HCT116 (cell line): Measurements from ENCODE around the gene METTL15. TPM values are rescaled to one million over a fixed set of nuclear protein-coding genes. Genes with fewer than 3 reads are reported as not detected.

Source experiments
- ATAC-seq: fragments of 200-7000 bp; cut with Tn5 transposase; 2 replicates; pipeline ENCODE4 v1.9.1; 2020; ENCODE audit warnings: mild to moderate bottlenecking, moderate library complexity
- BruUV-seq: library from RNA; stranded (reverse); fragments of 400-500 nt; replicated peaks from 2 replicates; lab custom pipeline; 2021; lab: Mats Ljungman, UMichigan
- CTCF ChIA-PET: fragments of 300-600 bp; sonication (Branson Sonifier 250); formaldehyde crosslinking; loops from one replicate; lab custom pipeline; 2021; ENCODE audit warnings: antibody characterized with exemption; lab: Charles Lee
- POLR2A ChIA-PET: fragments of 300-600, 350-600 bp; sonication (Branson Sonifier 250); formaldehyde crosslinking; loops from one replicate; lab custom pipeline; 2021; ENCODE audit warnings: antibody characterized with exemption; lab: Charles Lee
- RAD21 ChIA-PET, 2 experiments: fragments of 300-600 bp; sonication (Branson Sonifier 250); formaldehyde crosslinking; loops; one replicate each; lab custom pipeline; 2023; ENCODE audit warnings: low total read pairs in 2 of 2; ENCODE audit not compliant: uncharacterized antibody in 2 of 2, unreplicated experiment in 2 of 2, low non-redundant PET in 1 of 2; lab: Charles Lee
- DNase-seq: peaks from one replicate; pipeline ENCODE4 v3.0.0-alpha.2; 2010; ENCODE audit warnings: low read depth, low spot score
- H2AFZ ChIP-seq: fragments of 200-600 bp; shearing (Covaris generic), sonication (generic); 2 replicates; pipeline ENCODE4 v1.6.1; 2017; ENCODE audit warnings: low read depth, mixed run types, mixed read lengths, antibody characterized with exemption, low read length; ENCODE audit not compliant: poor library complexity, severe bottlenecking
- H3K27ac ChIP-seq: 2 replicates; pipeline ENCODE4 v1.5.1; 2012; ENCODE audit warnings: low read depth, low read length
- H3K27me3 ChIP-seq: fragments of 200-600 bp; sonication (generic); 2 replicates; pipeline ENCODE4 v1.6.1; 2016; ENCODE audit warnings: mixed run types, low read length, mixed read lengths; ENCODE audit not compliant: insufficient read depth
- H3K36me3 ChIP-seq, 2 experiments: fragments of 200-500 bp in 1 of 2; fragments of 200-600 bp in 1 of 2; sonication (Bioruptor generic) in 1 of 2; sonication (generic) in 1 of 2; 2 replicates each; pipeline versions ENCODE4 v1.5.1 to v1.6.1; 2014 to 2016; ENCODE audit warnings: low read length in 2 of 2, inconsistent platforms in 1 of 2, mixed read lengths in 1 of 2, mixed run types in 1 of 2; ENCODE audit not compliant: insufficient read depth in 2 of 2, control insufficient read depth in 1 of 2
- H3K4me1 ChIP-seq, 2 experiments: fragments of 200-600 bp in 1 of 2; sonication (generic) in 1 of 2; 2 replicates each; pipeline versions ENCODE4 v1.5.1 to v1.6.1; 2012 to 2017; ENCODE audit warnings: low read length in 2 of 2, inconsistent platforms in 1 of 2, mild to moderate bottlenecking in 1 of 2, mixed read lengths in 1 of 2, mixed run types in 1 of 2, moderate library complexity in 1 of 2; ENCODE audit not compliant: insufficient read depth in 2 of 2, control insufficient read depth in 1 of 2
- H3K4me2 ChIP-seq: fragments of 200-600 bp; sonication (generic); 2 replicates; pipeline ENCODE4 v1.6.1; 2017; ENCODE audit warnings: mixed run types, low read length, mixed read lengths
- H3K4me3 ChIP-seq, 2 experiments: fragments of 200-600 bp in 1 of 2; sonication (generic) in 1 of 2; replicated peaks in 1 of 2; 2 replicates each; pipeline ENCODE4 v1.5.1; 2011 to 2016; ENCODE audit warnings: low read length in 2 of 2, control low read depth in 1 of 2, low read depth in 1 of 2, mild to moderate bottlenecking in 1 of 2, mixed read lengths in 1 of 2, mixed run types in 1 of 2
- H3K79me2 ChIP-seq: fragments of 200-600 bp; sonication (generic); 2 replicates; pipeline ENCODE4 v1.6.1; 2017; ENCODE audit warnings: mild to moderate bottlenecking, mixed run types, low read length, moderate library complexity, mixed read lengths; ENCODE audit not compliant: insufficient read depth
- H3K9ac ChIP-seq: fragments of 200-600 bp; sonication (generic); 2 replicates; pipeline ENCODE4 v1.6.1; 2016; ENCODE audit warnings: low read length, mixed read lengths
- H3K9me2 ChIP-seq: fragments of 200-600 bp; sonication (generic), shearing (Covaris generic); 2 replicates; pipeline ENCODE4 v1.6.1; 2017; ENCODE audit warnings: mixed run types, mild to moderate bottlenecking, moderate library complexity; ENCODE audit not compliant: insufficient read depth
- H3K9me3 ChIP-seq, 2 experiments: fragments of 200-500 bp in 1 of 2; fragments of 200-600 bp in 1 of 2; sonication (Bioruptor generic) in 1 of 2; sonication (generic) in 1 of 2; 2 replicates each; pipeline ENCODE4 v1.6.1; 2014 to 2017; ENCODE audit warnings: low read length in 2 of 2, mixed read lengths in 2 of 2, inconsistent platforms in 1 of 2, low read depth in 1 of 2, mild to moderate bottlenecking in 1 of 2, mixed run types in 1 of 2, moderate library complexity in 1 of 2; ENCODE audit not compliant: control insufficient read depth in 1 of 2, insufficient read depth in 1 of 2
- H4K20me1 ChIP-seq: fragments of 200-600 bp; sonication (generic), shearing (Covaris generic); 2 replicates; pipeline ENCODE4 v1.6.1; 2017; ENCODE audit warnings: mixed run types, mild to moderate bottlenecking, moderate library complexity; ENCODE audit not compliant: insufficient read depth
- CBX3 ChIP-seq: IDR thresholded peaks from 2 replicates; pipeline ENCODE4 v1.6.1; 2012; ENCODE audit warnings: low read depth
- EZH2phosphoT487 ChIP-seq: fragments of 200-600 bp; IDR thresholded peaks from 2 replicates; pipeline ENCODE4 v1.6.1; 2018; ENCODE audit warnings: antibody characterized with exemption, borderline replicate concordance
- FOSL1 ChIP-seq: IDR thresholded peaks from 2 replicates; pipeline ENCODE4 v1.6.1; 2012; ENCODE audit warnings: low read depth
- SIN3A ChIP-seq: IDR thresholded peaks from 2 replicates; pipeline ENCODE4 v1.6.1; 2012; ENCODE audit warnings: low read depth
- SP1 ChIP-seq: IDR thresholded peaks from 2 replicates; pipeline ENCODE4 v1.6.1; 2012; ENCODE audit warnings: low read depth
- SRF ChIP-seq: IDR thresholded peaks from 2 replicates; pipeline ENCODE4 v1.6.1; 2012; ENCODE audit warnings: low read depth
- TCF7L2 ChIP-seq: IDR thresholded peaks from 2 replicates; pipeline ENCODE4 v1.7.0; 2011; ENCODE audit warnings: borderline replicate concordance, inconsistent platforms; ENCODE audit not compliant: insufficient read depth, insufficient read length; ENCODE audit errors: extremely low read depth
- ZNF274 ChIP-seq: fragments of 200-500 bp; sonication (Bioruptor generic); IDR thresholded peaks from 2 replicates; pipeline ENCODE4 v1.6.1; 2014; ENCODE audit warnings: mild to moderate bottlenecking, low read depth, low read length, inconsistent platforms
- intact Hi-C: fragments of 100-400 bp; cut with micrococcal nuclease; formaldehyde crosslinking; loops from 2 replicates; pipeline ENCODE4 v1.10.0; 2022
- total RNA-seq: library from RNA; stranded (reverse); gene quantifications from one replicate; pipeline ENCODE4 v1.2.1, GENCODE V29; 2021; ENCODE audit not compliant: unreplicated experiment
- TF ChIP-seq, protein P1 (sequence below): IDR thresholded peaks from 2 replicates; pipeline ENCODE4 v1.6.1; 2012; ENCODE audit warnings: low read depth

The METTL15 gene
- total RNA-seq, 1 experiment from 2014 or later, result 25.3 TPM

- CTCF ChIA-PET, result no interaction called here
- intact Hi-C loops, result no loop called here
- TF ChIP-seq, protein P1, sequence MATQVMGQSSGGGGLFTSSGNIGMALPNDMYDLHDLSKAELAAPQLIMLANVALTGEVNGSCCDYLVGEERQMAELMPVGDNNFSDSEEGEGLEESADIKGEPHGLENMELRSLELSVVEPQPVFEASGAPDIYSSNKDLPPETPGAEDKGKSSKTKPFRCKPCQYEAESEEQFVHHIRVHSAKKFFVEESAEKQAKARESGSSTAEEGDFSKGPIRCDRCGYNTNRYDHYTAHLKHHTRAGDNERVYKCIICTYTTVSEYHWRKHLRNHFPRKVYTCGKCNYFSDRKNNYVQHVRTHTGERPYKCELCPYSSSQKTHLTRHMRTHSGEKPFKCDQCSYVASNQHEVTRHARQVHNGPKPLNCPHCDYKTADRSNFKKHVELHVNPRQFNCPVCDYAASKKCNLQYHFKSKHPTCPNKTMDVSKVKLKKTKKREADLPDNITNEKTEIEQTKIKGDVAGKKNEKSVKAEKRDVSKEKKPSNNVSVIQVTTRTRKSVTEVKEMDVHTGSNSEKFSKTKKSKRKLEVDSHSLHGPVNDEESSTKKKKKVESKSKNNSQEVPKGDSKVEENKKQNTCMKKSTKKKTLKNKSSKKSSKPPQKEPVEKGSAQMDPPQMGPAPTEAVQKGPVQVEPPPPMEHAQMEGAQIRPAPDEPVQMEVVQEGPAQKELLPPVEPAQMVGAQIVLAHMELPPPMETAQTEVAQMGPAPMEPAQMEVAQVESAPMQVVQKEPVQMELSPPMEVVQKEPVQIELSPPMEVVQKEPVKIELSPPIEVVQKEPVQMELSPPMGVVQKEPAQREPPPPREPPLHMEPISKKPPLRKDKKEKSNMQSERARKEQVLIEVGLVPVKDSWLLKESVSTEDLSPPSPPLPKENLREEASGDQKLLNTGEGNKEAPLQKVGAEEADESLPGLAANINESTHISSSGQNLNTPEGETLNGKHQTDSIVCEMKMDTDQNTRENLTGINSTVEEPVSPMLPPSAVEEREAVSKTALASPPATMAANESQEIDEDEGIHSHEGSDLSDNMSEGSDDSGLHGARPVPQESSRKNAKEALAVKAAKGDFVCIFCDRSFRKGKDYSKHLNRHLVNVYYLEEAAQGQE, result no peak
- TF ChIP-seq ZNF274 (no peak), SRF (no peak), FOSL1 (no peak), TCF7L2 (no peak), EZH2phosphoT487 (no peak), CBX3 (no peak), SP1 (no peak), SIN3A (no peak)
- POLR2A ChIA-PET, result no interaction called here
- Histone ChIP-seq H3K27me3 (no peaks in the 10 kb centered on the region), H3K27ac (no peak overlapping the region), H3K36me3 (peaks cover 0 to 5% of the 10 kb centered on the region in 2 experiments; a peak in 1 of 4 replicates), H3K9ac (no peak overlapping the region), H3K9me3 (no peaks in the 10 kb centered on the region), H3K79me2 (no peaks in the 10 kb centered on the region), H3K4me3 (no peak overlapping the region), H3K9me2 (no peaks in the 10 kb centered on the region), H4K20me1 (no peaks in the 10 kb centered on the region), H2AFZ (no peak overlapping the region), H3K4me1 (no peaks in the 10 kb centered on the region), H3K4me2 (no peak overlapping the region)
- ATAC-seq, result no peak
- RAD21 ChIA-PET, result no interaction called here
- BruUV-seq, result no TSS peak
- no peak for DNase-seq
Measured at GRCh38 chr11:28315440-28315839, 207.3 kb downstream of the METTL15 start.
